Astrocyte (in vitro differentiated cells and primary cell): Measurements from ENCODE around the gene ST6GALNAC3.

Source experiments
- EZH2 ChIP-seq: IDR thresholded peaks from 2 replicates; pipeline ENCODE4 v1.6.1; 2012; ENCODE audit warnings: mild to moderate bottlenecking, low read length, inconsistent platforms; ENCODE audit not compliant: insufficient read depth
- TF ChIP-seq, protein P1 (sequence below): IDR thresholded peaks from 2 replicates; pipeline ENCODE4 v1.5.1; 2011; ENCODE audit warnings: low read depth, mild to moderate bottlenecking, inconsistent platforms, low read length, moderate library complexity; ENCODE audit not compliant: insufficient read depth

DNA sequence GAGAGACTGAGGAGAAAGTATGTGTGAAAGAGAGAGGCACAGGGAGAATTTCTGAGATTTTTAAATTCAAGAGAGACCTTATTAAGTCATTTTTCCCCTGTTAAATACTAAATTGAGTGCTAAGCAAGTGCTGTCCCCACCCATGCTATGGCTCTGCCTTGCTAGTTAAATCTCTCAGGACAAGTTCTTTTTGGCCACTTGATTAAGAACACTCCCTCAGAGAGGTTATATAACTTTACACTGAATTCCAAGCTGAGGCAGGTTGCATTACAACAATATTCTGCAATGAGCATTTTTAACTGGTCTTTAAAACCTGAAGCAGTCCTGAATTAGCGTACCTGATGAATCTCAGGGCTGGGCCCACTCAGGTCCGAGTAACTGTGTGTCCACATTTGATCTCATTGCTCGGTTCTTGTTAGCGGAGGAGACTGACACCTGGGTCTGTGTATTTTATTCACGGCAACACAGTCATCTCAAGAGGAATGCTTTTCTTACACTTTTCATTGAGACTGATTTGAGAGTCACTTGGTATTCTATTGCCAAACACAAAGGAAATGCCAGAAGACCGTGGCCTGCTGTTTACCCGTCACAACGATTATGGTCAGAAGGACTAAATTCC is 605.1 kb downstream of the ST6GALNAC3 start:
- TF ChIP-seq, protein P1, sequence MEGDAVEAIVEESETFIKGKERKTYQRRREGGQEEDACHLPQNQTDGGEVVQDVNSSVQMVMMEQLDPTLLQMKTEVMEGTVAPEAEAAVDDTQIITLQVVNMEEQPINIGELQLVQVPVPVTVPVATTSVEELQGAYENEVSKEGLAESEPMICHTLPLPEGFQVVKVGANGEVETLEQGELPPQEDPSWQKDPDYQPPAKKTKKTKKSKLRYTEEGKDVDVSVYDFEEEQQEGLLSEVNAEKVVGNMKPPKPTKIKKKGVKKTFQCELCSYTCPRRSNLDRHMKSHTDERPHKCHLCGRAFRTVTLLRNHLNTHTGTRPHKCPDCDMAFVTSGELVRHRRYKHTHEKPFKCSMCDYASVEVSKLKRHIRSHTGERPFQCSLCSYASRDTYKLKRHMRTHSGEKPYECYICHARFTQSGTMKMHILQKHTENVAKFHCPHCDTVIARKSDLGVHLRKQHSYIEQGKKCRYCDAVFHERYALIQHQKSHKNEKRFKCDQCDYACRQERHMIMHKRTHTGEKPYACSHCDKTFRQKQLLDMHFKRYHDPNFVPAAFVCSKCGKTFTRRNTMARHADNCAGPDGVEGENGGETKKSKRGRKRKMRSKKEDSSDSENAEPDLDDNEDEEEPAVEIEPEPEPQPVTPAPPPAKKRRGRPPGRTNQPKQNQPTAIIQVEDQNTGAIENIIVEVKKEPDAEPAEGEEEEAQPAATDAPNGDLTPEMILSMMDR = no peak
- TF ChIP-seq EZH2 = no peak
